ENCODE data around the gene HDAC4. TPM values are rescaled to one million over a fixed set of nuclear protein-coding genes. Genes with fewer than 3 reads are reported as not detected.

The HDAC4 gene
- total RNA-seq, 1 experiment from 2014 or later: 5.5 TPM

- DNase-seq (ENCODE audit: low read depth): no peak
These were observed 386.2 kb downstream of the HDAC4 start for GRCh38 chr2:239014458-239015217.

GRCh38 chr2:239013678-239013976 lies 387.2 kb downstream of the HDAC4 start:
- no peak for DNase-seq (ENCODE audit: low read depth)

GRCh38 chr2:239012936-239013677 lies 387.7 kb downstream of the HDAC4 start:
- no peak for DNase-seq (ENCODE audit: low read depth)

- no peak for DNase-seq (ENCODE audit: low read depth)
These were observed 388.6 kb downstream of the HDAC4 start for GRCh38 chr2:239012228-239012627.

- DNase-seq (ENCODE audit: low read depth): no peak
These were observed 391.2 kb downstream of the HDAC4 start for GRCh38 chr2:239009589-239009961.

GRCh38 chr2:239008677-239009588 lies 391.9 kb downstream of the HDAC4 start:
- no peak for DNase-seq (ENCODE audit: low read depth)

GRCh38 chr2:239008004-239008403 lies 392.8 kb downstream of the HDAC4 start:
- no peak for DNase-seq (ENCODE audit: low read depth)

- peak; percentile 54 for DNase-seq (ENCODE audit: low read depth)
These were observed 394.1 kb downstream of the HDAC4 start for GRCh38 chr2:239006622-239007285.

GRCh38 chr2:239005586-239005985 lies 395.2 kb downstream of the HDAC4 start:
- no peak for DNase-seq (ENCODE audit: low read depth)

- DNase-seq (ENCODE audit: low read depth): no peak
These were observed 396.4 kb downstream of the HDAC4 start for GRCh38 chr2:239004274-239005015.

- no peak for DNase-seq (ENCODE audit: low read depth)
These were observed 397.1 kb downstream of the HDAC4 start for GRCh38 chr2:239003624-239004273.

GRCh38 chr2:239002954-239003623 lies 397.7 kb downstream of the HDAC4 start:
- peak; percentile 21 for DNase-seq (ENCODE audit: low read depth)

- no peak for DNase-seq (ENCODE audit: low read depth)
These were observed 398.2 kb downstream of the HDAC4 start for GRCh38 chr2:239002591-239002953.

- DNase-seq (ENCODE audit: low read depth): no peak
These were observed 399.0 kb downstream of the HDAC4 start for GRCh38 chr2:239001794-239002193.

GRCh38 chr2:239000500-239001073 lies 400.2 kb downstream of the HDAC4 start:
- DNase-seq (ENCODE audit: low read depth): no peak

- DNase-seq (ENCODE audit: low read depth): no peak
These were observed 400.7 kb downstream of the HDAC4 start for GRCh38 chr2:239000089-239000488.

GRCh38 chr2:238999291-238999741 lies 401.5 kb downstream of the HDAC4 start:
- DNase-seq (ENCODE audit: low read depth): no peak

GRCh38 chr2:238998801-238999200 lies 402.0 kb downstream of the HDAC4 start:
- no peak for DNase-seq (ENCODE audit: low read depth)

Measured in Daoy (cell line).